HG03103 (cell line): ENCODE measurements around the gene CCSER1.
A peak's percentile ranks its signal among the peaks of the same experiment; 100 is the strongest.
"Not testable (repeated sequence)": the region's sequence is repeated elsewhere in the genome, so short reads cannot be mapped to it uniquely, and the experiment has no call there.

ENCODE experiments used
- ATAC-seq: cut with Tn5 transposase; IDR thresholded peaks from one replicate; pipeline ENCODE4 v1.9.1; 2021; ENCODE audit warnings: low read depth; ENCODE audit not compliant: unreplicated experiment

The CCSER1 gene

DNA sequence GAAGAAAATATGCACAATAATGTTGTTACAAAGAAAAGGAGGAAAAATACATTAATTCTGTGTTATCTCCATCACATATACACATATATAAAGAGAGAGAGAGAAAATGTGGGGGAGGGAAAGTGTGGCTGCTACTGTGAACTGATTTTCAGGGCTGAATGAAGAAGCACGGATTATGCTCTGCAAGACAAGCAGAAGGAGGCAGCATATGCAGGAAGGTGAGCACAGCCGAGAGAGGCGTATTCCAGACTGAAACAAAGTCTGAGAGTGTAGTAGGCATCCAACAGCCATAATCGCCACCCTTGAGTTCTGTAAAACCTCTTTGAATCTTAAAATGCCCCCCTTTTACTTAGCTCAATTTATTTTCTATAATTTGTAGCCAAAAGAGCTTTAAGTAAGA lies 1094.8 kb downstream of the CCSER1 start:
- no peak for ATAC-seq

DNA sequence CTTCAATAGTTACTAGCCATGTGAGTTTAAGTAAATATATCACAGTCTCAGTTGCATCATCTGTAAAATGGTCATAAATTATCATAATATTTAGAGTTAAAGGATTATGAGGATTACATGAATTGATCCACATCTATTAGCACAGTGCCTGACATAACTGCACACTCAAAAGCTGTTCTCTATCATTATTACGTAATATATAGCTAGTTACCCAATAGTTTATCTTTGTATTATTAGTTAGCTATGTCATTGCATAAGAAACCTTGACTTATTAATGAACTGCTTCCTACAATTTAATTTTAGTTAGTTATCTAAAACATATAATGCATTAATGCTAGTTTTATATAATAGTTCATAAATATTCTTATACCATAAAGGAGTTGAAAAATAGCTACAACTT lies 1099.7 kb downstream of the CCSER1 start:
- ATAC-seq: no peak

DNA sequence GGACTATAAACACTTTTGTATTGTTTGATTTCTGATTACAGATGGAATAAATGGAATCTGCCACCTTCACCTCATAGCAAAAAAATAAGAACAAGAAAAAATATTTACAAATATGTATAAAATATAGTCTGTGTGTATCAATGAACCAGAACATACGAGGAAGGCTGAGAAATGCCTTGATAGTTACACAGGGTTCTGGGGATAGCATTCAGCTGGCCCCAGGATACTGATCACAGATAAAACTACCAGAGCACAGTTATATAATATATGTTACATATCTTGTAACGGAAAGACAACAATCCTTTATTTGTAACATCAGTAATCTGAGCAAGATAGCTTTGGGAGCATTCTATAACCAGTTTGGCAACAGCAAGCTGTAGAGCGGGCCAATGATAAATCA lies 1101.5 kb downstream of the CCSER1 start:
- ATAC-seq: no peak

DNA sequence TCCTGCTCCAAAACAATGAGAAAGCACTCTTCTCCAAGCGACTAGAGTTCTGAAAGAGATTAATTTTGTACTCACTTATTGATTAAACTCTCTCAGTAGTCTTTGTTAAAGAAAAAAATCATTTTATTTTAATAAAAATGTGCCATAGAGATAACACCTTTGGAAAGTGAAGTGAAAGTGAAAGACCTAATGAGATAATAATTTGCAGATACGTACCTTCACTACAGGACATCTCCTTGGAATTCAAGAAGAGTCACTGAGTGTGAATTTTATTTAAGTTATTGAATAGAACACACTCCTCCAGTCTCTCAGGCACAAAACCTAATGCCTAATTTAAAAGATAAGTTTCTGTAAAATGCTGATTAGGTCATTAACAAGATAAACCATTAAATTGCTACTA lies 1106.0 kb downstream of the CCSER1 start:
- ATAC-seq: no peak

DNA sequence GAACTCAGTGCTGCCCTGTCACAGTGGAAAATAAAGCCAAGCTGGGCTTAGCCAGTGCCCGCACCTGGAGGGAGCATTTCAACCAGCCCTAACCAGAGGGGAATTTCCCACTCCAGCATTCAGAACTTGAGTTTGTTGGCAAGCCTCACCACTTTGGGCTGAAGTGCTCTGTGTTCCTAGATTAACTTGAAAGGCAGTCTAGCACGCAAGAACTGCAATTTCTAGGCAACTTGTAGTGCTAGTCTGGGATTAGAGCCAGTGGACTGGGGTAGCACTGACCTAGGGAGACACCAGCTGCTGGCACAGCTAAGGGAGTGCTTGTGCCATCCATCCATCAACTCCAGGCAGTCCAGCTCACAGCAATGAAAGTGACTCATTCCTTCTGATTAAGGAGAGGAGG lies 1115.9 kb downstream of the CCSER1 start:
- no peak for ATAC-seq

DNA sequence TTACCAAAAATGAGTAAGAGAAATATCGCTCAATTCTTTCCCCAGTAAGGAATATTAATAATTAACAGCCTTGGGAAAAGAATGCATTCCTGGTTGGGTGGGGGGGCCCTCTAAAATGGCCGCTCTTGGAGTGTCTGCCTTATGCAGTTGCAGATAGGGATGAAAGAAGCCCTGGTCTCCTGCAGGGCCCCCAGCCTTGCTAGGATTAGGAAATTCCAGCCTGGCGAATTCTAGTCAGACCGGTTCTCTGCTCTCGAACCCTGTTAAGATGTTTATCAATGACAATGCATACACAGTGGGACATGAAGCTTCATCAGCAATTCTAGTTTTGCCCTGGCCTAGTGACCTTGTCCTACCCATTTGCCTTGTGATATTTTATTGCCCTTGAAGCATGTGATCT lies 1128.8 kb downstream of the CCSER1 start:
- ATAC-seq: no peak

DNA sequence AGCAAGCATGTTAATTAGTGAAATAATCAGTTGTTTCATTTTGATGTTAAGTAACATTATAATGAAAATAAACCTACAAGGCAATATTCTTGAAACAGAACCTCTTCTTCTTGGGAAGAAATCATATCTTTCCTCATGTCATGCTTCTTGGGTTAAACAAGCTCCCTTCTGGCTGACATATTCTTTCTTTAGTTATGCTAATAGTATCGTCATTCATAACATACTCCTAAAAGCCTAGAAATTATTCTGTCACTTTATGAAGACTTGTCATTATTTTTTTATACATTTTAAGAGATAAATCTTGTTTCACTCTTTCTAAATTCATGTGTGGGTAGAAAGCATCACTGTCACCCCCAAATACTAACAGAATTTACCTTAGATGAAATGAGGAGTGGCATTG lies 1129.6 kb downstream of the CCSER1 start:
- ATAC-seq: no peak

DNA sequence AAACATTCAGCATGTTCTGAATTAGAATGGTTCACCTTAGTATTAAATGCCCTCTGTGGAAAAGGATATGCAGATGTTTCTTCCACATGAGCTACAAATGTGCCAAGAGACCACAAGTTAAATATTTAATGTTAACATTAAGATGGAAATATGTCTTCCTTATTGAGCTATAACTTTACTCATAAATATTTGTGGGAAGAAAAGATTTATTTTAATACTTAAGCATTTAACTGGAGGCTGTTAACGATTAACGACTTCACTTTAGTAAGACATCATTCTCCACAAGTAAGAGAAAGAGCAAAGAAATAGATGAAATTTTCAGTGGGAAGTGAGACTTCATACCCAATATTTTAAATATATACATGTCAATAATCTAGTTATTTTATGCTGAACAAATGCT lies 1130.5 kb downstream of the CCSER1 start:
- ATAC-seq: no peak

DNA sequence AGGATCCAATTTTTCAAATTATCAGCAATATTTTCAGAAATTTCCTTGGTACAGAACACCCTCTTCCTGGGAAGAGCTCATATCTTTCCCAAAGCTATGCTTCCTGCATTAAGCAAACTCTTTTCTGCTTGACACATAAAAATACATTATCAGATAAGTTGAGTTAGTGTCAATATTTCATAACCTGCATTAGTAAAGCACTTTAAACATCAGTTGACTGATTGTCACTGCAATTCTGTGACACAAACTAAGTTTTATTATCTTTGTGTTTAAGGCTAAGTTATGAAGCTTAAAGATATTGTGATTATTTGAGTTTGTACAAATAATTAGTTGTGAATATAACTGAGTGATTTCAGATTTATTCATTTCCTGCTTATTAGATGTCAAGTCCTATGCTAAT lies 1131.1 kb downstream of the CCSER1 start:
- ATAC-seq: no peak

DNA sequence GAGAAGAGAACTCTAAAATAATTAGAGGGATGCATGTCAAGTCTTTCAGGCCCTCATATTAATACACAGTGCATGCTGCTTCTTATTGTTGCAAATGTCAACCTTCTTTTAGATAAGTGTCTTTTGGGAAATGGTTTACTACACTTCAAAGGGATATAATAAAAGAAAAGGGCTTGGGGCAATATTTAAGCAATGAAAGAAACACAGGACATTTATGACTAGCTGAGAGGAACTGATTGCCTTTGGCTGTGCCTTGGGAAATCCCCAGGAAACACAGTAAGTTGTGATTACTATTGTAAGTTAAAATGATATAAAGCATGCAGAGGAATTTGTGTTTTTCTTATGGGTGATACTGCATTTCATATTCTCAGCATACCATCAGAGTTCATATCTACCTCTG lies 1140.3 kb downstream of the CCSER1 start:
- peak; percentile 55 for ATAC-seq

DNA sequence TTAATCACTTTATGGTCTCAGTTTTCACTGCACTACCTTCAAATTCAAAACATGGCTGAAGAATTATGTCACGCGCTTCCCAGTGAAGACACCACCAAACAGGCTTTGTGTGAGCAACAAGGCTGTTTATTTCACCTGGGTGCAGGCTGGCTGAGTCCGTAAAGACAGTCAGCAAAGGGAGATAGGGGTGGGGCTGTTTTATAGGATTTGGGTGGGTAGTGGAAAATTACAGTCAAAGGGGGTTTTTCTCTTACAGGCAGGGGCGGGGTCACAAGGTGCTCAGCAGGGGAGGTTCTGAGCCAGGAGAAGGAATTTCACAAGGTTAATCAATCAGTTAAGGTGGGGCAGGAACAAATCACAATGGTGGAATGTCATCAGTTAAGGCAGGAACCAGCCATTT lies 1141.3 kb downstream of the CCSER1 start:
- ATAC-seq: not testable (repeated sequence)

DNA sequence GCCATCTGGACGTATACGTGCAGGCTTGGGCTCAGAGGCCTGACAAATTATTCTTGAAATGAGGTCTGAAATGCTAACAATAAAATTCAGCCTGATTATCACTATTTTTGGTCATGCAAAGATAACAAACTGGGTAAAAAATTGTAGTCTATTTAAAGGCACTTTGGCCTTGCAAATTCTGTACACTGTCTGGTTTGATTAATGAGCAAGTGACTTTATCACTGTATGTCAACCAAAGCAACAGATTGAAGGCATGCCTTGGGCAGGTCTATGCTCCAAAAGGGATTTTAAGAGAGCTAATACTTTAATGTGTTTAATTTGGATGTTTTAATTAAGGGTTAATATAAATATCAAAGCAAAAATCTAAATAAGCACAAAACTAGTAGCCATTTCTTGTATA lies 1141.7 kb downstream of the CCSER1 start:
- ATAC-seq: no peak

DNA sequence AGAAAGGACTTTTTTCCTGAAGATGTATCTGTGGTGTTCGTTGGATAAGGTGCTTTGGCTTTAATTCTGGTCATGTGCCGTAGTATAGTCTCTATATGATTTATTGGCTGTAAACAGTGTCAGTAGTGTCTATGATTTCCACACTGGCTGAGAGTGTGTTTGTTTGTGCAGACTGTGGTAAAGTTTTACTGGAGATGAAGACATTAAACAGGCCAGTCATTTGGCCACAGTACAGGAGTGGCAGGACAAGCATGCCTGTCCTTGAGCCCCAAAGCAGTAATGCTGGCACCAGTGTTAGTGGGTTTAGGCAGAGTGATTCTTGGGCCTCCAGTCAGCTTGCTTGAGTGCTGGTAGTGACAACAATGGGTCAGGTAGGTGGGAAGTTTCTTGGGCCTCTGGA lies 1152.7 kb downstream of the CCSER1 start:
- ATAC-seq: no peak

DNA sequence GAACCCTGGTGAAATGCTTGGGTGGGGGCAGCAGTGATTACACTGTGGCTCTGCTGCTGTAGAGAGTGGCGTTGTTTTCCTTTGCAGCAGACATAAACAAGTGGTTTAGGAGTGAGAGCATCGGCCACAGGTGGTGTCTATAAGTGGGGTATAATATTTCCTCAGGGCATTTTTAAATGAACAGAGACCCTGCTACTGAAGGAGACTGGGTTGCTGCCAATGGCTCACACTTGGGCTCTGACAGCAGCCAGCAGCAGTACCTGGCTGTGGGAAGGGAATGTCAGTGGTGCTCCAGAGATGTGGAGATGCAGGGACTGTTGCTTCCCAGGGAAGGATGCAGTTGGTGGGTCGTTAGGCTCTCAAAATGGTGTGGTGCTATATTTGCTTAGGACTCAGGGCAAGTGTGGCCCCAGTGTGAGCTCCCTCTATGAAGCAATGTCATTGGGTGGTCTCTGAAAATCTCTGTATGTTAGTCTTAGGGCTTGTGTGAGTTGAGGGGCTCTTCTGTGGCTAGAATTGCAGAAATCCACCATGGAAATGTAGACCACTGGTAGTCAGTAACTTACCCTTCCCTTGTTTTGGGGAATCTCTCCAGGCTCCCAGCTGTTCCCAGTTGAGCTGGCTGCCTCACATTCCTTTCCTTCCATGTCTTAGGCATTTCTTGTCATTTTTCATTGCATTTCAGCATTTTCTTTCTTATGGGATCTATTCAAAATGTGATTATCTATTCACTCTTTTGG lies 1153.5 kb downstream of the CCSER1 start:
- ATAC-seq: no peak

DNA sequence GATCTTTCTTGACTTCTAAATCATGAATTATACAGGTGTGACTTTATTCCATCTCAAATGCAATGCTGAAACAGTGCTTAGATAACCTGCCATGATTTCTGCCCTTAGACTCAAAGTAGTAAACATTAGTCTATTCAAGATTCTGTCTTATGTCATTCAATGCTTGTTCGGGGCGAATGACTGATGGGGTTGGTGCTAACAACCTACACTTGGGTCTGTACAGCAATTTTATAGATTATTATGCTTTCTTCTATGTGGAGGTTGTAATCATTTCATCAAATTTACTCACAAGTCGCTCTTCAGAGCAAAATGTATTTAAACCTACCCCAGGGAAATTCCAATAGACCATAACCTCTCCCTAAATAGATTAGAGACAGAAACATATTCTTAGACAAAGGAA lies 1155.0 kb downstream of the CCSER1 start:
- no peak for ATAC-seq

DNA sequence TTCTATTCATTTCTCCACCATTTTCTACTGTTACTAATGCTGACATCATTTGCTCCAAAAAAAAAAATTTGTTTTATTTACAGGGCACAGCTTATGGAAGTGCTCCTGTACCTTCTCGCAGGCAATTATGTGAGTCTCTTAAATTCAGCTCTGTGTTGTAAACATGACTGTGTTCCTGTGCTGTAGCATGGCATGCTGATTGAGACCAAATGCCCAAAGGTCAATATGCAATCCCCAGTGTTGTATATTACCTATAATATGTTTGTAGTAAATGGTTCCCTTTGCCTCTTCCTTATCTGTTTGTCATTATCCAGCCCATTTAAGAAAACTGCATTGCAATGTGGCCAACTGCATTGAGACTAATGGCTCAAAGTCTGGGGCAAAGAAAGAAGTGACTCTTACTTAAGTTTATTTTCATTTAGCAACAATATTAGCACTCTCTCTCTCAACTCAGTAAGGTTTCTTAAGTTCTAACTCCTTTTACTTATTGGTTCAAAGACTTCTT lies 1156.6 kb downstream of the CCSER1 start:
- no peak for ATAC-seq

DNA sequence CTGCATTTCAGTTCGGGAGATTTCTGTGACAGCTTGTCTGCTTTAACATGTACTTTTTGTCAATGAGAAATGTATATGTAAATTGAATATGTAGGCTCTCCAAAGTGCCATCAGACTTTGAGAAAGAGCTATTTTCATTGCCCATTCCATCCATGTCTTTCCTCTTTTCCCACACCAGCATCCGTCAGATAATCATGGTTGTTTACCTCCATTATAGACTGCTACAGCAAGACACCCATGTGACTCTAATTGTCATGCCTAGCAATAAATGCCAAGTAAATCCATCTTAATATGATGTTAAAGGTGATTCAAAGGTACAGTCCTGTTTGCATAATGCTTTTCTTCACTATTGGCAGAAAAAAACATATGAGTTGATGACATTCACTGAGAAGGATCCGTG lies 1157.3 kb downstream of the CCSER1 start:
- ATAC-seq: no peak

DNA sequence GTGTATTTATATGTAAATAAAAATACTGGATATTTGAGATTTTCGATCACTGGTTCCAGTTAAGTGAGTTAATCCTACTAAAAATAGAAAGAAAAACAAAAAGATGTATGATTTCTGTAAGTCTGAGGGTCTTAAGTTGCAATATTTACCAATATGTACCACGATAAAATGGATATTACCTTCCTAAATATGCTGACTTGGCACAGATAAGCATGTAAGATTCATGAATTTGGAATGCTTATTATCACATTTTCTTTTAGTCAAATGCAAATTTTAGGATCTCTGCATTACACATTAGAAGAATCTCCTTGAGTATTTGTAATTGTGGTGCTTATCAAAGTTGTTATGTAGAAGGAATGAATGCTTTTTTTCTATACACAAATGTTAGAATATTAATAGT lies 1158.3 kb downstream of the CCSER1 start:
- no peak for ATAC-seq

DNA sequence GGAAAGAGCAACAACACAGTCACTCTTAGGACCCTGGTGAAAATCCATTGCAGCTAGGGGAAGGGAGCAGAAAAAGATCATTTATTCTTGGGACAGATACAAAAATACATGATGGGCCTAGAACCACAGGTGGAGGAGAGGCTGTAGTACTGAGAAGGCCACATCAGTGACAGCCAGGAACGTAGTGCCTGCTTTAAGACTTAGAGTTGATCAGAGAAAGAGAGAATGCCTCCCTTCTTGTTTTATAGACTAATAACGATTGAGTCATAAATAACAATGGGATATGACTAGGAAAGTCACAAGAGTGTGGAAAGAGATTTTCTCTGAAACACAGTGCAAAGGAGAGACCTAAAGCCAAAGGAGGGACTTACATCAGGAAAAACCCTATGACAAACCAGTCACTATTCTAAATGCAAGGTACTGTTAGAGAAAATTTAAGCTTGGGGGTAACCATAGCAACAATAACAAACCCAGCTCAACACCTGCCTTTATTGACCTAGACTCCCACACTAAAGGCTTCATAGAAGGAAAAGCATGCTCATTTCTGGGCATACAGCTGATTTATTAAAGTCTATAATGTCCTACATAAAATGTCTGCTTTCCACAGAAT lies 1161.6 kb downstream of the CCSER1 start:
- no peak for ATAC-seq

DNA sequence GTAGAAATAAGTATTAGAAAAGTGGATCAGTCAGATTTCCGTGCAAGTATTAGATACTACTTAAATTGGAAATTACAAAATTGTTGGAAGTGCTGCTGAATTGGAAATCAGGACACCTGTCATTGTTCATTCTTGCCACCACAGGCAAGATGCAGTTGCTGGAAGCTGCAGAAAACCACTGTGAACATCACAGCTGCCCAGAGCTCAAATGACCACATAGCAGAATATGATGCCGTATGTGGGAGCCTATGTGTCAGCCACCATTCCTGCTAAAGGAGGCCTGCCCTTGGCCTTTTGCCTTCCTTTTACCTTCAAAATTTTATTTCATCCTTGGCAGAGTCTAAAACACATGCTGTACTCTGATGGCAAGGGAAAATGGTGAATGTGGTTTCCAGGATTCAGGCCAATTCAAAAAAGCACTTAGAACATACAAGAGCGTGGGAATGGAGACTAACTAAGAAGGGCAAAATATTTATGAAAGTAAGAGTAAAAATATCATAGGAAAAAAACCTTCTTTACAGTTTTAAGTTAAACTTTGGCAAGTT lies 1171.0 kb downstream of the CCSER1 start:
- no peak for ATAC-seq

DNA sequence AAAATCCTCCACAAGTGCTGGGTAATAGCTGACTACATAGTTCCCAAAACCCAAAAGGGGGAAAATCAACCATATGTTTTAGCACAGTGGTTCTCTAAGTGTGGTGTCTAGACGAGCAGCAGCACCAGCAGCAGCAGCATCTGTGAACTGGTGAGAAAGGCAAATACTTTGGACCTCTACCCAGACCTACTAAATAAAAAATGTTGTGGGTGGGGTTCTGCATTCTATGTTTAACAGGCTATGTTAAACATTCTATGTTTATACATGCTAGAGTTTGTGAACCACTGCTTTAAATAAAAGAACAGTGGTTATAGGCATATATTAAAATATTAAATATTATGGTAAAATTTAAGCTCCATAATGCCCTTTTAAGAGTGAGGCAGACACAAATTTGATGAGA lies 1171.6 kb downstream of the CCSER1 start:
- no peak for ATAC-seq

DNA sequence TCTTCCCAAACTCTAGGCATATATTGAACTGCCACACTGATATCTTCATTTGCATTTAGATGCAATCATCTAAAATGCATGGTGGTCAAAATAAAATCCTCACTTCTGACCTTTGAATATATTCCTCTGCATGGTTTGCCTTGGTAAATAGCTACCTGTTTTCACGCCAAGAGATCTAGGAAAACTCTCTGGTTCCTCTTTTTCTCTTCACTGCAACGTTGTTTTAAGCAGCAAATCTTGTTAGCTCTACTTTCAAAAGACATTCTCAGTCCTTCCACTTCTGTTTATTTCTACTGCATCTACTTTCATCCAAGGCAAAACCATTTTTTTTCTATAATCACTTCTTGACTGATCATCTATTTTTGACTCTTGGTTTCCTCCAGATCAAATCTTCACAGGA lies 1174.9 kb downstream of the CCSER1 start:
- ATAC-seq: no peak
